ENCODE results near the gene RFX2. TPM values are rescaled to one million over a fixed set of nuclear protein-coding genes. Genes with fewer than 3 reads are reported as not detected.

Gene RFX2
- total RNA-seq, 1 donor from 2014 or later = 5.2 TPM

DNA sequence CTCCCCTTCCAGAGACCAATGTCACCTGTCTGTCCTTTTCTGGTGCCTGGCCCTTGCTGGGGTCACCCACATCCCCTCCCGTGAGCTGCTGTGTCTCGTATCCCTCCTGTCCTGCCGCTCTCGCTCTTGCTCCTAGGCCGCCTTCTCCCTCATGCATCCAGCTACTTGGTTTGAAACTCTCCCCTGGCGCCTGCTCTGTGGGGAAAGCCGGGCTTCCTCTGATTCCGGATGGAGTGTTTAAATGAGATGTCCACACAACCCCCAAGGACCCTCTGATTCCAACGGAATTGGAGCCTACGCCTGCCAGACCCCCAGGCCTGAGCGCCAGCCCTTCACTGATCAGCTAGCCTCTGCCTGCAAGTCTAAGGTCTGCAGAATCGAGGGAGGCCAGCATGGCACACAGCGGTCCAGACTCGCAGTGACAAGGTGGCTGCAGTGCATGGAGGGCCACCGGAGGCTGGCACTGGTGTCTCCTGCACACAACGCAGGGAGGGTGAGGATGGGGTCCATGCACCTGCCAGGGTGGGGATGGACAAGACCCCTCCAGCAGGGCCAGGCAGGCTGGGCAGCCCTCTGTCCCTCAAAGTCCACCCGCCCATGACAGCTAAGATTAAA, 47.2 kb downstream of the RFX2 start:
- no peaks in the 10 kb centered on the region for H3K36me3 ChIP-seq (ENCODE audit: control insufficient read depth in 3 of 3, insufficient read depth in 3 of 3, low read length in 3 of 3)
- H3K9me3 ChIP-seq (ENCODE audit: control insufficient read depth in 3 of 3, low read length in 3 of 3) = no peaks in the 10 kb centered on the region
- peak overlapping the region; percentile 79 for H3K27ac ChIP-seq (ENCODE audit: low read depth, low read length)
- peaks cover 42 to 61% (median 59%) of the 10 kb centered on the region in 3 donors for H3K4me1 ChIP-seq (ENCODE audit: control insufficient read depth in 3 of 3, insufficient read depth in 3 of 3, low read length in 3 of 3)
- peak overlapping the region in 2 of 3 donors; percentile 1 to 31 for H3K4me3 ChIP-seq (ENCODE audit: low read length in 3 of 3)
- H3K9ac ChIP-seq (ENCODE audit: low read depth in 1 of 3, low read length in 3 of 3) = peak overlapping the region in 1 of 3 donors; percentile 8
- H3K27me3 ChIP-seq (ENCODE audit: control insufficient read depth in 3 of 3, insufficient read depth in 3 of 3, low read length in 3 of 3) = peaks cover 0 to 14% (median 2%) of the 10 kb centered on the region in 3 donors

GRCh38 chr19:6062274-6062673, 48.0 kb downstream of the RFX2 start:
- peak overlapping the region in 2 of 3 donors; percentile 28 to 33 for H3K9ac ChIP-seq (ENCODE audit: low read depth in 1 of 3, low read length in 3 of 3)
- no peaks in the 10 kb centered on the region for H3K9me3 ChIP-seq (ENCODE audit: control insufficient read depth in 3 of 3, low read length in 3 of 3)
- H3K4me1 ChIP-seq (ENCODE audit: control insufficient read depth in 3 of 3, insufficient read depth in 3 of 3, low read length in 3 of 3) = peaks cover 47 to 63% (median 61%) of the 10 kb centered on the region in 3 donors

DNA sequence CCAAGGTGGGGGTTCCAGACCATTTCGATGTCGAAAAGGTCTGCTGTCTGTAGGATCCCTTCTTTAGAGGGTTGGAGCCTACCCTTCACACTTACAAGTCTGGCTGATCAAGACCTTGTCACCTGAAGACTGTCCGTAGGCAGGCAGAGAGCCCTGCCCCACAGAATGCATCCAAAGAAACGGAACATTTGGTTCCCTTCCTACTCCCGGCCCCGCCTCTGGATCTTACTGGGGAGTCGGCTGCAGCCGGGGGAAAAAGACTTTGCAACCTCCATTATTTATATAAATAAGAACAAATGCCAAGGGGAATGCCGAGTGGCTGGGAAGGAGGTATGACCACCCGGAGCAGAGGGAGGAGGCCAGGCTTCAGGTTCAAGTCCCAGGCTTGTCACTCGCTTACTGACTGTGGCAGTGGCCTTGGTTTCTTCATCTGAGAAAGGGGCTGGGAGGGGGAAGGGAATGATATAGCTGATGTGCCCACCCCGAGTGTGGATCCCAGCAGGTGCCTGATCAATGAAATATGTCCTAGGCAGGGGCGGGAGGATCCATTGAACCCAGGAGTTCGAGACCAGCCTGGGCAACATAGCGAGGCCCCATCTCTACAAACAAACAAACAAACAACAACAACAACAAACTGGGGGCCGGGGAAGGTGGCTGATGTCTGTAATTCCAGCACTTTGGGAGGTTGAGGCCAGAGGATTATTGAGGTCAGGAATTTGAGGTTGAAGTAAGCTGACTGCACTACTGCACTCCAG, 48.7 kb downstream of the RFX2 start:
- H3K36me3 ChIP-seq (ENCODE audit: control insufficient read depth in 3 of 3, insufficient read depth in 3 of 3, low read length in 3 of 3) = no peaks in the 10 kb centered on the region
- peaks cover 48 to 63% (median 61%) of the 10 kb centered on the region in 3 donors for H3K4me1 ChIP-seq (ENCODE audit: control insufficient read depth in 3 of 3, insufficient read depth in 3 of 3, low read length in 3 of 3)
- peaks cover 0 to 14% (median 2%) of the 10 kb centered on the region in 3 donors for H3K27me3 ChIP-seq (ENCODE audit: control insufficient read depth in 3 of 3, insufficient read depth in 3 of 3, low read length in 3 of 3)
- no peak overlapping the region for H3K9ac ChIP-seq (ENCODE audit: low read depth in 1 of 3, low read length in 3 of 3)
- H3K27ac ChIP-seq (ENCODE audit: low read depth, low read length) = peak overlapping the region; percentile 79
- no peak overlapping the region for H3K4me3 ChIP-seq (ENCODE audit: low read length in 3 of 3)
- H3K9me3 ChIP-seq (ENCODE audit: control insufficient read depth in 3 of 3, low read length in 3 of 3) = no peaks in the 10 kb centered on the region

More at GRCh38 chr19:6062274-6062673, 48.0 kb downstream of the RFX2 start:
- peak overlapping the region in 2 of 3 donors; percentile 1 to 41 for H3K4me3 ChIP-seq (ENCODE audit: low read length in 3 of 3)
- peak overlapping the region; percentile 79 for H3K27ac ChIP-seq (ENCODE audit: low read depth, low read length)
- H3K27me3 ChIP-seq (ENCODE audit: control insufficient read depth in 3 of 3, insufficient read depth in 3 of 3, low read length in 3 of 3) = peaks cover 0 to 14% (median 2%) of the 10 kb centered on the region in 3 donors
- no peaks in the 10 kb centered on the region for H3K36me3 ChIP-seq (ENCODE audit: control insufficient read depth in 3 of 3, insufficient read depth in 3 of 3, low read length in 3 of 3)

GRCh38 chr19:6060600-6061375, 49.5 kb downstream of the RFX2 start:
- Histone ChIP-seq H3K9ac (ENCODE audit: low read depth in 1 of 3, low read length in 3 of 3) (no peak overlapping the region), H3K4me1 (ENCODE audit: control insufficient read depth in 3 of 3, insufficient read depth in 3 of 3, low read length in 3 of 3) (peaks cover 49 to 64% (median 60%) of the 10 kb centered on the region in 3 donors), H3K4me3 (ENCODE audit: low read length in 3 of 3) (no peak overlapping the region), H3K9me3 (ENCODE audit: control insufficient read depth in 3 of 3, low read length in 3 of 3) (no peaks in the 10 kb centered on the region), H3K27ac (ENCODE audit: low read depth, low read length) (peak overlapping the region; percentile 79), H3K36me3 (ENCODE audit: control insufficient read depth in 3 of 3, insufficient read depth in 3 of 3, low read length in 3 of 3) (no peaks in the 10 kb centered on the region), H3K27me3 (ENCODE audit: control insufficient read depth in 3 of 3, insufficient read depth in 3 of 3, low read length in 3 of 3) (peaks cover 0 to 14% (median 2%) of the 10 kb centered on the region in 3 donors)

DNA sequence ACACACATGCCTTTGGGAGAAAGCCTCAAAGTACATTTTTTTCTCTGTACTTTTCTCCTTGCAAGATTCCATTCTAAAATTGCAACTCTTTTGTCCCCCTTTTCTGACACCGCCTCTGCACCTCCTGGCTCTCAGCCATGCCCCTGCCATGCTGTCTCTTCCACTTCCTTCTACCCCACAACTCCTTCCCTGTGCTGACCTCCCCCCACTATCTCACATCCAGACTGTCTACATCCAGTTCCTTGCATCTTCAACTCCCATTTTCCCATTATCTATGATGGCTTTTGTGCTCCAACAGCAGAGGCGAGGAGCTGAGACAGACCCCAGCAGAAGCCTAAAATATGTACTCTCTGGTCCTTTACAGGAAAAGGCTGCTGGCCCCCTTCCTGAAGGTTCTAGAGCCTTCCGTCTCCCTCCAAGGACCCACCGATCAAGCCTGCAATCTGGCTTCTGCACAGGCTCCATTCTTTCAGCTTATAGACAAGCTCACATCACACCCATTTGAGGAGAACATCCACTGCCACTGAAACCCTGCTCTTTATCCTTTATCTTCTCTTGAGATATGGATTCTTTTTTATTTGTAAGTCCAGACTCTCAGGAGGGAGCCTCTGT, 50.2 kb downstream of the RFX2 start:
- H3K4me3 ChIP-seq (ENCODE audit: low read length in 3 of 3) = no peak overlapping the region
- H3K9ac ChIP-seq (ENCODE audit: low read depth in 1 of 3, low read length in 3 of 3) = peak overlapping the region in 1 of 3 donors; percentile 10
- H3K36me3 ChIP-seq (ENCODE audit: control insufficient read depth in 3 of 3, insufficient read depth in 3 of 3, low read length in 3 of 3) = no peaks in the 10 kb centered on the region
- H3K9me3 ChIP-seq (ENCODE audit: control insufficient read depth in 3 of 3, low read length in 3 of 3) = no peaks in the 10 kb centered on the region
- H3K27ac ChIP-seq (ENCODE audit: low read depth, low read length) = peak overlapping the region; percentile 28
- H3K27me3 ChIP-seq (ENCODE audit: control insufficient read depth in 3 of 3, insufficient read depth in 3 of 3, low read length in 3 of 3) = peaks cover 0 to 14% (median 2%) of the 10 kb centered on the region in 3 donors
- peaks cover 49 to 64% (median 58%) of the 10 kb centered on the region in 3 donors for H3K4me1 ChIP-seq (ENCODE audit: control insufficient read depth in 3 of 3, insufficient read depth in 3 of 3, low read length in 3 of 3)

DNA sequence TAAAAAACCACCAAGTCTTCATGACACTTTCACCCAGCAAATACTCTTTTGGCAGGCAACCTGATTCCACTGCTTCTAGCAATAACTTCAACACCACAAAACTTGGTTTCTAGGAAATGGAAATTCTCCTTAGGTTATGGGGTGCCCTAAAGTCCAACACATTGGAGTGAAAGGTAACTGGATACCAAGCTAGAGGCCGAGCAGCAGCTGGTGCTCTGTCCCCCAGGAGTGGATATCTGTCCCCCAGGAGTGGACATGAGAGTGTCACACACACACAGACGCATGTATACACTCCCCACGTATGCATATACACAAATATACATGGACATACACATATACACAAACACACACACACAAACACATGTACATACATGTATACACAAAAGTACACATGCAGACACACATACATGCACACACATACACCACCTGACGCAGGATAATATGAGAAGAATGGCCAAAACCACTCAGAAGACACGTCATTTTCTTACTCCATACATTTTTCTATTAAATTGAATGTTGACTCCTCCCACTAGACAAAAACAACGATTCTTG, 50.8 kb downstream of the RFX2 start:
- Histone ChIP-seq H3K27ac (ENCODE audit: low read depth, low read length) (peak overlapping the region; percentile 95), H3K27me3 (ENCODE audit: control insufficient read depth in 3 of 3, insufficient read depth in 3 of 3, low read length in 3 of 3) (peaks cover 0 to 13% (median 2%) of the 10 kb centered on the region in 3 donors), H3K4me3 (ENCODE audit: low read length in 3 of 3) (no peak overlapping the region), H3K36me3 (ENCODE audit: control insufficient read depth in 3 of 3, insufficient read depth in 3 of 3, low read length in 3 of 3) (no peaks in the 10 kb centered on the region), H3K9ac (ENCODE audit: low read depth in 1 of 3, low read length in 3 of 3) (no peak overlapping the region), H3K9me3 (ENCODE audit: control insufficient read depth in 3 of 3, low read length in 3 of 3) (no peaks in the 10 kb centered on the region), H3K4me1 (ENCODE audit: control insufficient read depth in 3 of 3, insufficient read depth in 3 of 3, low read length in 3 of 3) (peaks cover 49 to 63% (median 58%) of the 10 kb centered on the region in 3 donors)

- Histone ChIP-seq H3K27ac (ENCODE audit: low read depth, low read length) (peak overlapping the region; percentile 95), H3K27me3 (ENCODE audit: control insufficient read depth in 3 of 3, insufficient read depth in 3 of 3, low read length in 3 of 3) (peaks cover 0 to 5% (median 2%) of the 10 kb centered on the region in 3 donors), H3K4me1 (ENCODE audit: control insufficient read depth in 3 of 3, insufficient read depth in 3 of 3, low read length in 3 of 3) (peaks cover 47 to 56% (median 55%) of the 10 kb centered on the region in 3 donors), H3K36me3 (ENCODE audit: control insufficient read depth in 3 of 3, insufficient read depth in 3 of 3, low read length in 3 of 3) (no peaks in the 10 kb centered on the region), H3K9me3 (ENCODE audit: control insufficient read depth in 3 of 3, low read length in 3 of 3) (no peaks in the 10 kb centered on the region), H3K9ac (ENCODE audit: low read depth in 1 of 3, low read length in 3 of 3) (peak overlapping the region in 2 of 3 donors; percentile 57 to 76), H3K4me3 (ENCODE audit: low read length in 3 of 3) (no peak overlapping the region)
These were observed 51.6 kb downstream of the RFX2 start for GRCh38 chr19:6058518-6059201.

GRCh38 chr19:6057651-6058517, 52.4 kb downstream of the RFX2 start:
- H3K9me3 ChIP-seq (ENCODE audit: control insufficient read depth in 3 of 3, low read length in 3 of 3) = no peaks in the 10 kb centered on the region
- peaks cover 39 to 48% (median 48%) of the 10 kb centered on the region in 3 donors for H3K4me1 ChIP-seq (ENCODE audit: control insufficient read depth in 3 of 3, insufficient read depth in 3 of 3, low read length in 3 of 3)

More at GRCh38 chr19:6057651-6058517, 52.4 kb downstream of the RFX2 start:
- H3K9ac ChIP-seq (ENCODE audit: low read depth in 1 of 3, low read length in 3 of 3) = peak overlapping the region; percentile 57 to 76 (median 60)
- H3K4me3 ChIP-seq (ENCODE audit: low read length in 3 of 3) = peak overlapping the region in 2 of 3 donors; percentile 37 to 41
- peaks cover 0 to 4% (median 0%) of the 10 kb centered on the region in 3 donors for H3K27me3 ChIP-seq (ENCODE audit: control insufficient read depth in 3 of 3, insufficient read depth in 3 of 3, low read length in 3 of 3)
- peak overlapping the region; percentile 95 for H3K27ac ChIP-seq (ENCODE audit: low read depth, low read length)
- H3K36me3 ChIP-seq (ENCODE audit: control insufficient read depth in 3 of 3, insufficient read depth in 3 of 3, low read length in 3 of 3) = no peaks in the 10 kb centered on the region

Measured in skeletal muscle tissue (tissue), 4 donors.